GM21529 (cell line): ENCODE results near the gene RAP1A.

ENCODE experiments used
- ATAC-seq: cut with Tn5 transposase; IDR thresholded peaks from one replicate; pipeline ENCODE4 v1.9.1; 2021; ENCODE audit not compliant: unreplicated experiment

Gene RAP1A

DNA sequence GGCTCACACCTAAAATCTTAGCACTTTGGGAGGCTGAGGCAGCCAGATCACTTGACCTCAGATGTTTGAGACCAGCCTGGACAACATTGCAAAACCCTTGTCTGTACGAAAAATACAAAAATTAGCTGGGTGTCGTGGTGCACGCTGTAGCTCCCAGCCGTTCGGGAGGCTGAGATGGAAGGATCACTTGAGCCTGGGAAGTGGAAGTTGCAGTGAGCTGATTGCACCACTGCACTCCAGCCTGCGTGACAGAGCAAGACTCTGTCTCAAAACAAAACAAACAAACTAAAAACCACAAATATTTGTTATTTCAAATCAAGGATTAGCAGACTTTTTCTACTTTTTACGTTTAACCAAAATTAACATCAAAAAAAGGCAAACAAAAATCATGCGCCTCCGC, 88.3 kb downstream of the RAP1A start:
- no peak for ATAC-seq

- no peak for ATAC-seq
These were observed 90.4 kb downstream of the RAP1A start for GRCh38 chr1:111709986-111710385.

- no peak for ATAC-seq
These were observed 96.7 kb downstream of the RAP1A start for GRCh38 chr1:111716333-111716732.

DNA sequence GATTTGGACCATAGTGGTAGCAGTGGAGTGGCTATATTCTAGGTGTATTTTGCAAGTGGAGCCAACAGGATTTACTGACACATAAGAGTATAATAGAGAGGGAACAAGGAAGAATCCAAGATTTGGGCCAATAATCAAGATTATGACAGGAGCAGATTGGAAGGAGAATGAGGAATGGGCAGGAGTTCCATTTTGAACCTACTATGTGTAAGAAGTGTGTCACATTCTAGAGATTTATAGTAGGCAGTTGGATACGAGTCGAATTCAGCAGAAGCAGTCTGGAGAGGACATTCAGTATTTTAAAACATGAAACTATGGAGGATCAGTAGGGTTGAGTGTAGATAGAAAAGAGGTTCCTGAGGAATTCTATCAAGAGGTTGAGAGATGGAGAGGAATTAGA, 97.9 kb downstream of the RAP1A start:
- no peak for ATAC-seq

GRCh38 chr1:111719135-111719534, 99.5 kb downstream of the RAP1A start:
- ATAC-seq, result no peak

- no peak for ATAC-seq
These were observed 100.1 kb downstream of the RAP1A start for GRCh38 chr1:111719674-111720132.

- ATAC-seq, result no peak
These were observed 100.8 kb downstream of the RAP1A start for GRCh38 chr1:111720274-111720976.

- no peak for ATAC-seq
These were observed 101.6 kb downstream of the RAP1A start for GRCh38 chr1:111720977-111721786.

GRCh38 chr1:111723091-111723806, 103.7 kb downstream of the RAP1A start:
- no peak for ATAC-seq

- ATAC-seq, result no peak
These were observed 104.3 kb downstream of the RAP1A start for GRCh38 chr1:111723871-111724270.

GRCh38 chr1:111725192-111725591, 105.6 kb downstream of the RAP1A start:
- no peak for ATAC-seq

GRCh38 chr1:111727056-111727455, 107.5 kb downstream of the RAP1A start:
- ATAC-seq, result no peak

DNA sequence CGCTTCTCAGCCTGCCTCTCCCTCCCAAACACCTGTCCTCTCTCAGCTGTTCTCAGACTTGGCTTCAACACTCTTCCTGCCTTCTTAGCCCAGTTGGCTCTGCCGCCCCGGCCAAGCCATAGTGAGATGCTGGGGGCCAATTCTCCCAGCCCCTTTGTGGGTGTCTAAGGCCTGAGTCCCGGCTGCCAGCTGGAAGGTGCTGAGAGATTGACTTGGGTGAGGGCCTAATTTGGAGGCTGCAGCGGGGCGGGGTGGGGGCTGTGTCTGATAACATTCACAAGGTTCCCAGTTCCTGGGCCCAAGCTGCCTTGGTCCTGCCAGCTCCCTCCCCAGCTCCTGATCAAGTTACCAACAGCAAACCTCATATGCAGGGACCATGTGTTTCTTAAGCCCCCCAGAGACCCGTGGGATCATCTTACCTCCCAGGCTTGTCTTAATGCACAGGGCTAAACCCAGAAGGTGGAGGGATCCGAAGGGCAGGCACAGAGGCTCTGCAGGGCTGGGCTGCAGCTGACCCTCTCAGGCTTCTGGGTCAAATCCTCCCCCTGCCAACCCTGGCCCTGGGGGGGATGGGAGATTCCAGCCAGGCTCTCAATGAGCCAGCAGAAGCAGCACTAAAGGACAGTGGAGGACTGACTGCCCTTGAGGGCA, 109.8 kb downstream of the RAP1A start:
- no peak for ATAC-seq

GRCh38 chr1:111729946-111730681, 110.5 kb downstream of the RAP1A start:
- ATAC-seq, result no peak

- ATAC-seq, result no peak
These were observed 111.1 kb downstream of the RAP1A start for GRCh38 chr1:111730706-111731105.

- no peak for ATAC-seq
These were observed 112.4 kb downstream of the RAP1A start for GRCh38 chr1:111731956-111732355.

- no peak for ATAC-seq
These were observed 113.1 kb downstream of the RAP1A start for GRCh38 chr1:111732718-111733117.

DNA sequence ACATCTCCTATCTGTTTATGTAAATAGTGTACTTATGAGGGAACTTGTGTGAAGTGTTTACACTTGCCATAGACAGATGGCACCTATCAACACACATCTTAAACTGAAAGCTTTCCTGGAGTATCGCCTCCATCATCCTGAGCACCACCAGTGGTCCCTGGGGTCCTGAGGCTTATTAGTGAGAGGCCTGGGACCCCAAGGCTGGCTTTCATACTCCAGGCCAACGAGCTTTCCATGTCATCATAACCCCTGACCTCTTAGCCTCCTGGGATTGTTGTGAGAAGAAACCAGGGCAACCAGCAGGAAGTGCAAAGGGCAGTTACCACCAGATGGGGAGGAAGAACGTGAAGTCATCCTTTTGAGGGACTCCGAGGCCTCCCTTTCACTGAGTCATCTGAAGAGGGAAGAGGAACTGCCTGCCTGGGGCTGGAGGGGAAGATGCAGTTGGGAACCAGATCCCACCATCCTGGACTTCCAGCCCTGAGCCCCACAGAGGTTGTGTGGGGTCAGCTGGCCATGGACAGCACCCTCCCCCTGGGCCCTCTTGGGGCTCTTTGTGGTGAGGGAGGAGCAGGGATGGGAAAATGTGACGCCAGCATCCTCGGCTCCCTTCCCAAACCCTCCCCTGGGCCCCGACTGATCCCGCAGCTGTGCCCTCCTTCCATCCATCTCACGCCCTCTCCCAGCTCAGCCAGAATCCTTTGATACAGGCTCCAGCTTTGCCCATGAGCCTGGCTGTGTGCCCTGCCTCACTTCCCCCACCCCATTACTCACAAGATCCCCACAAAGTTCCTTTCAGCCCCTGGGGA, 113.8 kb downstream of the RAP1A start:
- ATAC-seq, result no peak

DNA sequence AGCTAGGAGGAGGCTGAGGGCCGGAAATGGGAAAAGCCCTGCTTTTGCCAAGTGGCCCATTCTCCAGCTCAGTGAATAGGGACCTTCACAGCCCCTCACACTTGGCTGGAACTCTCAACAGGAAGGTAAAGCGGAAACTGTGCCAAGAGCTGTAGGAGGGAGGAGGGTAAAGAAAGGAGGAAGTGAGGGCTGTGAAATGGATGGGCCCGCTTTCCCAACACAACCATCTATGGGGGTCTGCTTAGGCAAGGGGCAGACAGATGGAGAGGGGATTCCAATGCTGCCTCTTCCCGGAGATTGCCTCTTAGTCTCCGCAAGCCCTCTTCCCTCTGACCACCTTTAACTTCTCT, 114.4 kb downstream of the RAP1A start:
- ATAC-seq, result no peak

GRCh38 chr1:111734426-111734825, 114.8 kb downstream of the RAP1A start:
- no peak for ATAC-seq
